Epithelial cell of esophagus (primary cell): Measurements from ENCODE around the gene DYNC2I2.

Experiments used
- DNase-seq: peaks from one replicate; pipeline ENCODE4 v3.0.0; 2010; ENCODE audit warnings: low read depth
- H3K4me3 ChIP-seq: 2 replicates; pipeline ENCODE4 v1.5.1; 2011; ENCODE audit warnings: mild to moderate bottlenecking, low read length, control low read depth
- CTCF ChIP-seq: IDR thresholded peaks from 2 replicates; pipeline ENCODE4 v1.5.1; 2011; ENCODE audit warnings: low read depth, mild to moderate bottlenecking, low read length, control low read depth, inconsistent platforms; ENCODE audit not compliant: insufficient read depth; ENCODE audit errors: missing control alignments

Gene DYNC2I2

DNA sequence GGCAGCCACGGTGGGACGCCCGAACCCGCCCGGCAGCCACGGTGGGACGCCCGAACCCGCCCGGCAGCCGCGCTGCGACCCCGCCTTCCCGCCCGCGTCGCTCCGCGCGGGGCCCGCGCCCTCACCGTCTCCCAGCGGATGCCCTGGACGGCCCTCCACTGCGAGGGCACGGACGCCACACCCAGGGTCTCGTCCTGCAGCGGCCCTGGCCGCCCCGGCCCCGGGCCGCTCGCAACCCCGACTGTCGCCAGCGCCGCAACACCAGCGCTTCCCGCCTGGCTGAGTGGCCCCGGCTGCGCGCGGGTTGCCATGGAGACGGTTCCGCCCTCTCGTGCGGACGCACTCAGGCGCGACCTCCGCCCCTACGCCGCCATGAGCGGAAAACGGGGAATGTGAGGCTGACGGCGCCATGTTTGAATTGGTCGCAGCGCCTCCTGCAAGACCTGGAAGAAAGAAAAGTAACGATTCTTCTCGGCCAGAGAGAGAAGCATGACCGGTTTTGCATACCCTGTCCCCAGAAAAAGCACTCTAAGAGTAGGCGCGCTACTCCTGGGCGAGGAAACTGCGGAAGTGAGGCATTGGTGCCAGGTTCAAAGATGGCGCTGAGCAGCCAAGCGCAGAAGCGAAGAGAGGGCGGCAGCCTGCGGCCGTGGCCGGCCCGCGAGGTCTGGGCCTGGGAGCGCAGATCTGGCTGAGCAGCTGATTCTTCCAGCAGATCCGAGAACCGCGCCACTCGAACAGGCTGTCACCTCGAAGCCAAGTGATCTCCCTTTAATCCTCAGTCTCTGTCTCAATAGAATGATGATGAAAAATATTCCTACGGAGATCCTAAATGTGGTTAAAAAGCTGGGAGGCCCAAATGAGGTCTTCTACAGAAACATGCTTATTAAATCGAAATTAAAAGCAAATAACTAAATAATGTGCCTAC is at the start of gene DYNC2I2:
DYNC2I2 (minus strand) TSS at position 432 of the 928 bp plus-strand sequence; CDS start at position 311, 121 bp downstream.
- H3K4me3 ChIP-seq = peak within 1 kb of the TSS; percentile 71
- no peak for TF ChIP-seq CTCF
- DNase-seq = peak; percentile 93

- TF ChIP-seq CTCF = no peak
- DNase-seq = no peak
- no peak overlapping the region for H3K4me3 ChIP-seq
Measured at GRCh38 chr9:128706045-128706444, 49.4 kb upstream of the DYNC2I2 start.

DNA sequence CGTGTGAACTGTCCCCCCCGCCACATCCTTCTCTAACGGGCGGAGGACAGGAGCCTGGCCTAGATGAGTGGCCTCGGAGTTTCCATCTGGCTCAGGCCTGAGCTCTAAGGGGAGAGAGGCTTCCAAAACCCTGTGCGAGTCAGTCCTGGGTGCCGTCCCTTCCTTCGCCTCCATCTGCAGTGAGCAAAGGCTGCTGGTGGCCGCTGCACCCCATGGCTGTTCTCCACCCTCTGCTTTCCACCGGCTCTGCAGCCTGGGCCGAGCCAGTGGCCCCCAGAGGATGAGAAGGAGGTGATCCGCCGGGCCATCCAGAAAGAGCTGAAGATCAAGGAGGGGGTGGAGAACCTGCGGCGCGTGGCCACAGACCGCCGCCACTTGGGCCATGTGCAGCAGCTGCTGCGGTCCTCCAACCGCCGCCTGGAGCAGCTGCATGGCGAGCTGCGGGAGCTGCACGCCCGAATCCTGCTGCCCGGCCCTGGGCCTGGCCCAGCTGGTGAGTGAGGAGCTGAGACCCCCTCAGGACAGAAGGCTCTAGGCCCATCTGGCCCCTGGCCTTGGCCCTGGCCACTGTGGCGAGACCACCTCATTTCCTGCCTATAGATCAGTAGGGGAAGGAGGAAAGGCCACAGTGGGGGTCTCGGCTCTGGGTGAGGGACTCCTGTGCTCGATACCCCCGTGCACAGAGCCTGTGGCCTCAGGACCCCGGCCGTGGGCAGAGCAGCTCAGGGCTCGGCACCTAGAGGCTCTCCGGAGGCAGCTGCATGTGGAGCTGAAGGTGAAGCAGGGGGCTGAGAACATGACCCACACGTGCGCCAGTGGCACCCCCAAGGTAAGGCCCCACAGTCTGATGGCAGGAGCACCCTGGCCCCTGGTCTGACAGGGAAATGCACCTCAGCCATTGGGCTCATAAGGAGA is 48.7 kb upstream of the DYNC2I2 start:
- no peak for TF ChIP-seq CTCF
- no peak overlapping the region for H3K4me3 ChIP-seq
- no peak for DNase-seq

GRCh38 chr9:128704356-128704670 is 47.7 kb upstream of the DYNC2I2 start:
- no peak for DNase-seq
- no peak overlapping the region for H3K4me3 ChIP-seq
- no peak for TF ChIP-seq CTCF

- no peak for TF ChIP-seq CTCF
- peak overlapping the region; percentile 56 for H3K4me3 ChIP-seq
- no peak for DNase-seq
Measured at GRCh38 chr9:128703616-128704355, 47.1 kb upstream of the DYNC2I2 start.

GRCh38 chr9:128702949-128703615 is 46.4 kb upstream of the DYNC2I2 start:
- peak overlapping the region; percentile 56 for H3K4me3 ChIP-seq
- no peak for DNase-seq
- TF ChIP-seq CTCF = no peak
